GM12878 (cell line): ENCODE results near the gene PRPF18. TPM values are rescaled to one million over a fixed set of nuclear protein-coding genes. Genes with fewer than 3 reads are reported as not detected.

Source experiments
- ATAC-seq: fragments of 200-7000 bp; cut with Tn5 transposase; 3 replicates; pipeline ENCODE4 v1.9.1; 2020; ENCODE audit warnings: mild to moderate bottlenecking, moderate library complexity
- BruUV-seq: library from RNA; stranded (reverse); fragments of 400-500 nt; replicated peaks from 2 replicates; lab custom pipeline; 2021; lab: Mats Ljungman, UMichigan
- CTCF ChIA-PET: fragments of 300-600 bp; sonication (Branson Sonifier 250); formaldehyde crosslinking; extraction: SDS; loops from one replicate; lab custom pipeline; 2021; ENCODE audit warnings: inconsistent platforms; lab: Yijun Ruan, JAX
- POLR2A ChIA-PET: fragments of 350-600 bp; formaldehyde crosslinking; extraction: SDS; loops from one replicate; lab custom pipeline; 2021; ENCODE audit warnings: inconsistent platforms; lab: Charles Lee
- RAD21 ChIA-PET: fragments of 300-600 bp; sonication (Branson Sonifier 250); formaldehyde crosslinking; loops from one replicate; lab custom pipeline; 2023; ENCODE audit warnings: antibody characterized with exemption; ENCODE audit not compliant: unreplicated experiment; lab: Charles Lee
- SMC1A ChIA-PET: fragments of 300-600 bp; sonication (Branson Sonifier 250); formaldehyde crosslinking; loops from one replicate; lab custom pipeline; 2023; ENCODE audit not compliant: unreplicated experiment, uncharacterized antibody; lab: Charles Lee
- DNase-seq: peaks from one replicate; pipeline ENCODE4 v3.0.0-alpha.2; 2011; ENCODE audit warnings: low read depth, low spot score
- FAIRE-seq: peaks from 3 replicates; lab custom pipeline; 2011; peaks lifted over from hg19 to GRCh38; lab: Jason Lieb, UNC
- H2AFZ ChIP-seq: 2 replicates; pipeline ENCODE4 v1.6.0; 2011; ENCODE audit warnings: low read depth, low read length, control low read depth; ENCODE audit not compliant: control insufficient read depth
- H3K27ac ChIP-seq: 2 replicates; pipeline ENCODE4 v1.5.1; 2011; ENCODE audit warnings: control low read depth; ENCODE audit not compliant: control insufficient read depth, insufficient read depth
- H3K27me3 ChIP-seq, 2 experiments: replicated peaks in 1 of 2; 2 replicates each; pipeline versions ENCODE4 v1.6.0 to v1.6.1; 2011; ENCODE audit warnings: low read length in 1 of 2; ENCODE audit not compliant: control insufficient read depth in 2 of 2, insufficient read depth in 2 of 2
- H3K36me3 ChIP-seq, 2 experiments: 2 replicates each; pipeline ENCODE4 v1.5.1; 2011; ENCODE audit warnings: low read length in 1 of 2; ENCODE audit not compliant: control insufficient read depth in 2 of 2, insufficient read depth in 2 of 2
- H3K4me1 ChIP-seq: 2 replicates; pipeline ENCODE4 v1.6.1; 2011; ENCODE audit warnings: mild to moderate bottlenecking, low read length, moderate library complexity, mixed read lengths; ENCODE audit not compliant: control insufficient read depth, insufficient read depth
- H3K4me2 ChIP-seq: 2 replicates; pipeline ENCODE4 v1.6.0; 2011; ENCODE audit warnings: control low read depth; ENCODE audit not compliant: control insufficient read depth, insufficient read depth
- H3K4me3 ChIP-seq: fragments of 200-600 bp; sonication (generic); 2 replicates; pipeline ENCODE4 v1.5.1; 2016
- H3K79me2 ChIP-seq: 2 replicates; pipeline ENCODE4 v1.6.0; 2011; ENCODE audit warnings: low read length; ENCODE audit not compliant: control insufficient read depth, insufficient read depth
- H3K9ac ChIP-seq: 2 replicates; pipeline ENCODE4 v1.8.0; 2011; ENCODE audit warnings: low read length, control low read depth, mixed read lengths; ENCODE audit not compliant: control insufficient read depth, insufficient read depth
- H3K9me3 ChIP-seq: replicated peaks from 3 replicates; pipeline ENCODE4 v1.5.1; 2011; ENCODE audit warnings: mild to moderate bottlenecking, low read length; ENCODE audit not compliant: control insufficient read depth, insufficient read depth
- H4K20me1 ChIP-seq: 2 replicates; pipeline ENCODE4 v1.6.0; 2011; ENCODE audit not compliant: control insufficient read depth, insufficient read depth
- ASH2L ChIP-seq: fragments of 300-600, 200-600 bp; sonication (generic); IDR thresholded peaks from 2 replicates; pipeline ENCODE4 v1.6.1; 2017; ENCODE audit warnings: low read depth, mild to moderate bottlenecking, borderline replicate concordance
- EGR1 ChIP-seq, 2 experiments: IDR thresholded peaks; 1 replicate in 1 of 2; 2 replicates in 1 of 2; pipeline ENCODE4 v1.6.1; 2011 to 2012; ENCODE audit warnings: low read depth in 2 of 2, low read length in 2 of 2, borderline replicate concordance in 1 of 2, mild to moderate bottlenecking in 1 of 2, moderate library complexity in 1 of 2
- ELK1 ChIP-seq: IDR thresholded peaks from 2 replicates; pipeline ENCODE4 v1.6.1; 2012; ENCODE audit warnings: low read depth, low read length, improper control_type of control experiment
- IRF5 ChIP-seq: fragments of 450-650 bp; IDR thresholded peaks from 2 replicates; pipeline ENCODE4 v1.6.1; 2017; ENCODE audit warnings: borderline replicate concordance
- RAD21 ChIP-seq: IDR thresholded peaks from 2 replicates; pipeline ENCODE4 v1.6.1; 2011; ENCODE audit warnings: mild to moderate bottlenecking, low read depth, low read length, moderate library complexity; ENCODE audit not compliant: insufficient read depth
- SREBF1 ChIP-seq: IDR thresholded peaks from 2 replicates; pipeline ENCODE4 v1.6.1; 2012; ENCODE audit warnings: mild to moderate bottlenecking, low read length
- SUZ12 ChIP-seq: fragments of 200-600 bp; sonication (generic); IDR thresholded peaks from one replicate; pipeline ENCODE4 v1.6.1; 2018; ENCODE audit warnings: antibody characterized with exemption, mild to moderate bottlenecking; ENCODE audit not compliant: unreplicated experiment
- ZNF687 ChIP-seq: fragments of 450-650 bp; IDR thresholded peaks from 2 replicates; pipeline ENCODE4 v1.6.1; 2017; ENCODE audit warnings: mild to moderate bottlenecking, moderate library complexity
- WGBS: methylation state at CpG from one replicate; pipeline ENCODE4 v1.1.6; 2016; ENCODE audit warnings: low lambda C conversion rate; ENCODE audit not compliant: insufficient replicate concordance, insufficient coverage; ENCODE audit errors: missing lambda C conversion rate; 5-methylcytosine and 5-hydroxymethylcytosine counted together
- in situ Hi-C: fragments of 300-500 bp; cut with MboI; formaldehyde crosslinking; loops from 9 replicates; pipeline ENCODE4 v1.14.3; 2018; ENCODE audit warnings: mixed read lengths
- intact Hi-C: fragments of 100-400 bp; cut with micrococcal nuclease; formaldehyde crosslinking; loops from one replicate; pipeline ENCODE4 v1.14.2; 2022; ENCODE audit not compliant: unreplicated experiment
- polyA plus RNA-seq, 11 experiments: library from polyadenylated mRNA; depleted of rRNA in 4 of 11; unstranded in 6 of 11; stranded (reverse) in 5 of 11; fragments of >200 nt; fragmentation: Nextera tagmentation in 4 of 11; fragmentation: Illumina TruSeq in 1 of 11; extraction: Ambion mirVana in 4 of 11; extraction: Trizol in 1 of 11; gene quantifications; 1 replicate in 1 of 11; 2 replicates in 10 of 11; pipeline versions ENCODE4 v1.2.1 to v1.2.3, GENCODE V29; 2011 to 2016; ENCODE audit warnings: inconsistent platforms in 2 of 11, missing spikeins in 2 of 11, low read depth in 1 of 11
- total RNA-seq, 4 experiments: library from RNA; depleted of rRNA in 3 of 4; stranded (reverse); fragments of >200 nt in 3 of 4; fragmentation: Illumina TruSeq in 1 of 4; extraction: Trizol in 1 of 4; gene quantifications; 2 replicates each; pipeline versions ENCODE4 v1.2.1 to v1.2.3, GENCODE V29; 2013 to 2021

Gene PRPF18
- total and polyA plus RNA-seq, 10 of the 15 experiments (the other 5 are each of a cell fraction or from before 2014, with no cell fraction given) = 15.6 to 35.8 (median 28.8) TPM

GRCh38 chr10:13613519-13613918 is 26.8 kb downstream of the PRPF18 start (continued):
- TF ChIP-seq RAD21 (peak; percentile 42), EGR1 (IDR thresholded peaks at IDR 0.05; ENCODE audit: borderline replicate concordance in 1 of 2, low read depth in 2 of 2, low read length in 2 of 2) (no peak), ZNF687 (no peak)

GRCh38 chr10:13614530-13615332 is 28.0 kb downstream of the PRPF18 start:
- Histone ChIP-seq H2AFZ (no peak overlapping the region), H3K79me2 (no peaks in the 10 kb centered on the region), H4K20me1 (no peaks in the 10 kb centered on the region), H3K4me1 (no peaks in the 10 kb centered on the region), H3K36me3 (peaks cover 2 to 27% of the 10 kb centered on the region in 2 experiments), H3K9me3 (no peaks in the 10 kb centered on the region), H3K9ac (no peak overlapping the region), H3K4me3 (no peak overlapping the region), H3K27ac (no peak overlapping the region), H3K27me3 (no peaks in the 10 kb centered on the region), H3K4me2 (no peak overlapping the region)
- POLR2A ChIA-PET = interaction anchor here (0.6 kb wide), 1 partner anchor 490 kb away, joined by 3 read pairs; no protein-coding TSS in a partner anchor
- RAD21 ChIA-PET = no interaction called here
- SMC1A ChIA-PET = interaction anchor here (0.7 to 1.5 kb wide), 2 partner anchors 9 to 15 kb away, joined by 3 read pairs; no protein-coding TSS in a partner anchor
- in situ Hi-C loops = no loop called here
- BruUV-seq = no TSS peak
- ATAC-seq = no peak
- CTCF ChIA-PET = interaction anchor here (0.7 to 3.7 kb wide), 7 partner anchors 11 to 516 kb away, joined by 3 to 19 read pairs (median 3); no protein-coding TSS in a partner anchor
- WGBS = 96% methylated on average over 8 of the region's 8 CpGs
- TF ChIP-seq ASH2L = no peak
- no peak for TF ChIP-seq SREBF1
- TF ChIP-seq SUZ12 = no peak
- no peak for TF ChIP-seq IRF5
- no peak for TF ChIP-seq ELK1
- FAIRE-seq = no peak
- DNase-seq = no peak
- intact Hi-C loops = no loop called here
